ENCODE data around the gene C2orf42.
"Not testable (repeated sequence)": the region's sequence is repeated elsewhere in the genome, so short reads cannot be mapped to it uniquely, and the experiment has no call there.

C2orf42 gene

GRCh38 chr2:70190418-70191243 is at the start of gene C2orf42:
C2orf42 (minus strand) TSS chr2:70191019; CDS start chr2:70181985, 9,034 bp downstream.
- no peak for FAIRE-seq

DNA sequence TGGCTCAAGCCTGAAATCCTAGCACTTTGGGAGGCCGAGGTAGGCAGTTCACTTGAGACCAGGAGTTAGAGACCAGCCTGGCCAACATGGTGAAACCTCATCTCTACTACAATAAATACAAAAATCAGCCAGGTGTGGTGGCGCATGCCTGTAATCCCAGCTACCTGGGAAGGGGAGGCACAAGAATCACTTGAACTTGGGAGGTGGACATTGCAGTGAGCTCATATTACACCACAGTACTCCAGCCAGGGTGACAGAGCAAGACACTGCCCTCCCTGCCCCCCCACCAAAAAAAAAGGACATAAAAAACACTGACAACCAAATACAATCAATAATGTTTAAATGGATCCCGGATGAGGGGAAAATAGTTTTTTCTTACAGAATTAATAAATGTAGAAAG is 49.8 kb upstream of the C2orf42 start:
- FAIRE-seq: no peak

DNA sequence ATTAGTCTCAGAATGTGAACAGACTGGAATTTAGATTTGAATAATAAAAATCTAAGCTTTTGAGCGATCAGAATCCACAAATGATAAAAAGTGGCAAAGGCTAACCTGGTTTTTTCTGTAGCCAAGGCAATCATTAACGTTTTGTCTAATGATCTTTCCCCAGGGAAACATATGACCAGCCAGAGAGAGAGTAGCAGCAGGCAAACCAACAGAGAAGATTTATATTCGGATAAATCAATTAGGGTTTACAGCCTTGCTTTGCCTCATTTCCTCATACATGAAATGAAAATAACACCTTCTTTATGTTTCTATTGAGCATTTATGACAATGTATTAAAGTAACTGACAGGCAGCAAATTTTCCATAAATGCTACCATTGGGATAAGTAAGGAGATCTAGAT is 43.1 kb upstream of the C2orf42 start:
- FAIRE-seq: no peak

DNA sequence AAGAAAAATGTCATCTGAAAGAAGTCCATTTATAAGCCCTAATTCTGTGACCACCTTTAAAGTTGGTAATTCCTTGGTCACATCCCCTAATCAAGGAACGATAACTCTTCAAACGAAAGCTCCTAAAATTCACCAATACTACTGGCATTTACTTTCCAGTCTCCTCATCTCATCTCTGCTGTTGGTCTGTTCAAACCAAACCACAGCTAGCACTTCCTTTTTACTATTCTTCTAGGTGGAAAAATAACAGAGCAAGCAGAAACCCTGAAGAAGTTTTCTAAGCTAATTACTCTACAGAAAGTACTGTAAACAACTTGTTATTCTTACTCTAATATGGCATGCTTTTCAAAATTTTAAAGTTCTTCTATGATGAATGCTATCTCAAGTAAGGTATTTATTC is 36.0 kb upstream of the C2orf42 start:
- FAIRE-seq: no peak

DNA sequence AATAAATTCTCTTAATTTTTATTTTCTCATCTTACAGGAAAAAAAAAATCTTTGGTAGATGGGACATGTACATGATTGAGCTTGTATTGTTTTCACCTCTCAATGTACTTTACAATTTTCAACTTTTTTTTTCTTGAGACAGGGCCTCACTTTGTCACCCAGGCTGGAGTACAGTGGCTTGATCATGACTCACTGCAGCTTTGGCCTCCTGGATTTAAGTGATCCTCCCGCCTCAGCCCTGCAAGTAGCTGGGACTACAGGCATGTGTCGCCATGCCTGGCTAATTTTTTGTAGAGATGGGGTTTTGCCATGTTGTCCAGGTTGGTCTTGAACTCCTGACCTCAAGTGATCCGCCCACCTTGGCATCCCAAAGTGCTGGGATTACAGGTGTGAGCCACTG is 32.5 kb upstream of the C2orf42 start:
- FAIRE-seq: not testable (repeated sequence)

GRCh38 chr2:70214953-70215549 is 24.2 kb upstream of the C2orf42 start:
- no peak for FAIRE-seq

- no peak for FAIRE-seq
Observed at GRCh38 chr2:70214365-70214764, 23.5 kb upstream of the C2orf42 start.

DNA sequence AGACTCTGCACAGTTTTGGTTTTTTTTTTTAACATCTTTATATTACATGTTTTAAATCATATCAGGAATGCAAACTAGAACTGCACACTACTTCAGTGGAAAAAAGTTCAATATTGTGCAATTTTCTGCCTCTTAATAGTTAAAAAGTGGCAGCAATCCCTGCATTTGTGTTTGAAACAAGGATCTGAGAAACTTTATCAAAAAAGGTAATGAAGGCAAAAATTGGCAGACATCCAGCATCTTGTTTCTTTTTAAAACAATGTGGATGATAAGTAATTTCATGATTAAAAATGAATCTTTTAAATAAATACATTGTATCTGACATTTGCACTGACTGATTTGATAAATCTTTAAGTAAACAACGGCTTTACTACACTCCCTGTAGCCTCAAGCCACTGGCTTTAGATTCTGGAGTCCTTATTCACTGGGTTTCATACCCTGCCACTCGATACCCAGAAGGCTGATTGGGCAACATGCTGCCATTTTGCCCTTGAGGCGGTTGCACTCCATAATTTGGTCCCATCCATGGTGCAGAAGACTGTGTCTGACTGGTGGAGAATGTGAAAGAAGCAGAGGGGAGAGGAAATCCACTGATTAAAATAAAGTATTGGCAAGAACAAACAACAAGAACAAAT is 21.6 kb upstream of the C2orf42 start:
- no peak for FAIRE-seq

DNA sequence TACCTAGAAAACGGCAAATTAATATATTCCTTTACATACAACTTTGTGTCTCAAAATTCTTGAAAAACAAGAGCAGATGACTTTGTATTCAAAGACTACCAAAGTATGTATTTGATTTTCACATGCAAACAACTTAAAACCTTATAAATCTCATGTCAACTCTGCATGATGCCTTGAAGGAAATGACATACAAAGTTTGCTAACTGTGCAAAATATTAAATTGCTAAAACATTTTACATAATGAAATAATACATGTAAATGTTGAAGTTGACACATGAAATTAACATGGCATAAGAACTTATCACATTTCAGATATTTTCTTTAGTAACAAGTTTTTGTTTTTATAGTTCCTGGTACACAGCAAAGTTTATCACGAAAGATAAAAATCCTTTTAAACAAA is 20.8 kb upstream of the C2orf42 start:
- no peak for FAIRE-seq

DNA sequence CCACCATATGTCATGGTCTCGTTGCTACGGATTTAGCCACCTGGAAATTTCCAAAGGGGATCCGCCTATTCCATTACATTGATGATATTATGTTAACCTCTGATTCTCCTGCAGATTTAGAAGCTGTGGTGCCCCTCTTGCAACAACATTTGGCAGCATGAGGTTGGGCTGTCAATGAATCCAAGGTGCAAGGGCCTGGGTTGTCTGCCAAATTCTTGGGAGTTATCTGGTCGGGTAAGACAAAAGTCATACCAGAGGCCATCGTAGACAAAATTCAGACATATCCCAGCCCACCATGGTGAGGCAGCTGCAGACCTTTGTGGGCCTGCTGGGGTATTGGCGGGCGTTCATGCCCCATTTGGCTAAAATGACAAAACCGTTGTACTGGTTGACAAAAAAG is 13.6 kb upstream of the C2orf42 start:
- FAIRE-seq: no peak

GRCh38 chr2:70203086-70203485 is 12.3 kb upstream of the C2orf42 start:
- no peak for FAIRE-seq

DNA sequence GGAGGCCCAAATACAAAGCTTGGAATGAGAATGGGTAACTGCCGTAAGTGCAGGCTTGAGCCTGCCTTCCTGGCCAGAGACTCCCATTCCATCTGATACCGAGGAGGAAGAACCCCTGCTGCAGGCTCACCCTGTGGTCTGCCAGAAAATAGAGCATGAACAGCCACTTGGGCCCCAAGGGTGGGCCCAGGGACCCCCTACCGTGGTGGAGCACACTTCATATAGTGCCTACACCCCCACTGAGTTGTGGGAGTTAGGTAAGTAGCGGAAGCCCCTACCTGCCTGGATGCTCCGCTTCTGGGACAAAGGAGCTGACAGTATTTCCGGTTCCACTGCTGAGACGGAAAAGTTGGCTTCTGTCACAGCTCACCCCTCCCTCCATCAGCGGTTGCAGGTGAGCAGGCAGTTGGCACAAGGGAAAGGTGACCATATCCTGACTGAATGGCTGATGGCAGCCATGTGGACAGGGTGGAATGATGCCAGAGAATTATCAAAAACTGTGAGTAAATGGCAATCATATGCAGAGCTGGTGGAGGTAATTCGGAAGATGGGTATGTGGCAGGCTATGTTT is 11.5 kb upstream of the C2orf42 start:
- no peak for FAIRE-seq

DNA sequence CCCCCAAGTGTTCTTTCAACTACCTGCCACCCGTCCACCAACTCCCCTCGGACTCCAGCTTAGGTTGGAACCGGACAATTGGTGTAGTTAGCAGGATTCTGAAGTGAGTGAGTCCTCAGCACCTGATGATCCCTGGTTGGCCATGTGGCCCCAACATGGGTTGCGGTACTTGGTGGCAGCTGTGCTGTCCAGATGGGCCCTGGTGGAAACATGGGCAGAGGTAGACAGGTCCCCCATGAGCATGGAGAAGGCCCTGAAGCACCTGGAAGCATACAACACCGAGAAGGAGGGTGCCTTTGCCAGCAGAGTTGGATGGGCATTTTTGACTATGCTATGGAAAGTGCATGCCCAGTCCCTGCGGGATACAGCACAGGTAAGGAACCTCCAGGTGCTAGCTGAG is 11.0 kb upstream of the C2orf42 start:
- FAIRE-seq: no peak

GRCh38 chr2:70201225-70201768 is 10.5 kb upstream of the C2orf42 start:
- no peak for FAIRE-seq

GRCh38 chr2:70199320-70199864 is 8.6 kb upstream of the C2orf42 start:
- no peak for FAIRE-seq

DNA sequence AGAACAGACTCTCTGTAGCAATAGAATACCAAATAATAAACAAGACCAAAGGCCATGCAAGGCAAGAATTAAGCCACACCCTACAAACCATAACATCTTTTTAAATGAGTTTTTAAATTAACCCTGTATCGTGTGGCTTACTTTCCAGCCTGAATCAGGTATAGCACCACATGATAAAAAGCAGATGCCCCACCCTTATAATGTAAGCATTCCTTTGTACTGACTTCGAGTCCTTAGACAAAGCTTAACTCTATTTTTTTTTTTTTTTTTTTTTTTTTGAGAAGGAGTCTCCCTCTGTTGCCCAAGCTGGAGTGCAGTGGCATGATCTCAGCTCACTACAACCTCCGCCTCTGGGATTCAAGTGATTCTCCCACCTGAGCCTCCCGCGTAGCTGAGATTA is 1.7 kb upstream of the C2orf42 start:
- FAIRE-seq: no peak

DNA sequence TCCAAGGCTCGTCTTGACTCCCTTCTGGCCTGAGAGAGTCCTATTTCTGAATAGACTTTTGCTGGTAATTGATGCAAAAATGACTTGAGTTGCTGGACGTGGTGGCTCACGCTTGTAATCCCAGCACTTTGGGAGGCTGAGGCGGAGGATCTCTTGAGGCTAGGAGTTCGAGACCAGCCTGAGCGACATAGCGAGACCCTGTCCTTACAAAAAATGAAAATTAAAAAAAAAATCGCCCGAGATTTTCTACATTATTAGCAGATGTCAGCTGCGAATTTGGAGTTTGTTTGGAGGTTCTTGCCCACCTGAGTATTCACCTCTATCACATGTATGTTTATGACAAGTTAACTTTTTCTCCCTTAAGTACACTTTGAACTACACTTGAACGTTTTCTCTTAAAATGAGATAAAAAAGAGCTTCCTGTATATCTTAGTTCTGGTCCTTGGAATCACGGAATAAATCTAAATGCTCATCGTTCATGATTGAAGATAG is 471 bp upstream of the C2orf42 start:
- no peak for FAIRE-seq

DNA sequence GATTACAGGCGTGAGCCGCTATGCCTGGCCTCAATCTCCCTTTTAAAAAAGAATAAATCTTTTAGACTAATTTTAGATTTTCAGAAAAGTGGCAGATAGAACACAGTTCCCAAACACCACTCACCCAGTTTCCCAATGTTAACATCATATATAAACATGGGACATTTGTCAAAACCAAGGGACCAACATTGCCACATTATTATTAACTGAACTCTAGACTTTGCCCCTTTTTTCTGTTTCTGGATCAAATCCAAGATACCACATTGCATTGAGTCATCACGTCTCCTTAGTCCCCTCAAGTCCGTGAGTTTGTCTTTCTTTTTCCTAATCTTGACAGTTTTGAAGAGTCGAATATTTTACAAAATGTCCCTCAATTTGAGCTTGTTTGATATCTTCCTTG is 2.4 kb downstream of the C2orf42 start:
- no peak for FAIRE-seq

DNA sequence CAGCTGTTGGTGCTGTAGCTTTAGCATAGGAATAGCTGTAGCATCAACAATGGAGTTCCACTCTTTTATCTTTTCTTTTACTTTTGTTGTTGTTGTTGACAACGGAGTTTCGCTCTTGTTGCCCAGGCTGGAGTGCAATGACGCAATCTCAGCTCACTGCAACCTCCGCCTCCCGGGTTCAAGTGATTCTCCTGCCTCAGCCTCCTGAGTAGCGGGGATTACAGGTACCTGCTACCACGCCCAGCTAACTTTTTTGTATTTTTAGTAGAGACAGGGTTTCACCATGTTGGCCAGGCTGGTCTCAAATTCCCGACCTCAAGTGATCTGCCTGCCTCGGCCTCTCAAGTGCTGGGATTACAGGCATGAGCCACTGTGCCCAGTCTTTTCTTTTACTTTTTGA is 3.6 kb downstream of the C2orf42 start:
- not testable (repeated sequence) for FAIRE-seq

DNA sequence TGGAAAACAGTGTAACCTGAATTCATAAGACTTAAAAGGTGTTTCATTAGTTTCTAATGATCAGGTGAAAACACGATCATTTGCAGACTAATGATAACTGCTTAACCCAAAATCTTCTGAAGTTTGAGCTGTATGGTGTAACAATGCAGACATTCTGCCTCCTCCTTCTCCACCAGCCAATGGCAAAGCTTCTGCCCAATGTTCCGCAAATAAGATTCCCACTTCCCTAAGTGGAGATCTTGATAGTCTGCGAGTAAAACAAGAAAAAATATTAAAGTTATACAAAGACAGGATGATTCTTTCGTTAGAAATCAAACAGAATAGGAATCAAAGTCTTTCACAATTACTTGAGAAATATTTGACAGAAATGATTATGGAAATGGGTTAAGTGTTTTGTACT is 8.1 kb downstream of the C2orf42 start:
- FAIRE-seq: no peak

GRCh38 chr2:70181363-70181956 is 9.4 kb downstream of the C2orf42 start:
- no peak for FAIRE-seq

DNA sequence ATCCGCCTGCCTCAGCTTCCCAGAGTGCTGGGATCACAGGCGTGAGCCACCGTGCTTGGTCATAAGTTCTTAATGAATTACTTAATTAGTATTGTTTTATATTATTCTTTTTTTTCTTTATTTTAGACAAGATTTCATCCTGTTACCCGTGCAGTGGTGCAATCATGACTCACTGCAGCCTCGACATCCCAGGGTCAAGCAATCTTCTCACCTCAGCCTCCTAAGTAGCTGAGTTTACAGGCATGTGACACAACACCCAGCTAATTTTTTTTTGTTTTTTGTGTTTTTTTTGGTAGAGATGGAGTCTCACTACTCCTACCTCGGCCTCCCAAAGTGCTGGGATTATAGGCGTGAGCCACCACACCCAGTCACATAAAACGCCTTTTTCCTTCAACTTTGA is 17.3 kb downstream of the C2orf42 start:
- no peak for FAIRE-seq
